ENCODE measurements around the gene CDC16.

- TF ChIP-seq CTCF (IDR thresholded peaks at IDR 0.05) (no peak), POLR2A (IDR thresholded peaks at IDR 0.05) (no peak)
Observed at GRCh38 chr13:114303700-114304327, 69.1 kb downstream of the CDC16 start.

All from Peyer's patch (tissue), 4 donors.